GM21786 (cell line): ENCODE data around the gene LY6G5C.

Source experiments
- ATAC-seq: cut with Tn5 transposase; IDR thresholded peaks from one replicate; pipeline ENCODE4 v1.9.1; 2021; ENCODE audit not compliant: unreplicated experiment

Gene LY6G5C

GRCh38 chr6:31680226-31681134, at the start of gene LY6G5C:
LY6G5C (minus strand) TSS chr6:31681067; CDS start chr6:31680373, 694 bp downstream.
- ATAC-seq: no peak

- ATAC-seq: peak; percentile 40
These were observed 49.2 kb upstream of the LY6G5C start for GRCh38 chr6:31729979-31730630.

- ATAC-seq: peak; percentile 40
These were observed 48.7 kb upstream of the LY6G5C start for GRCh38 chr6:31729515-31729978.

- no peak for ATAC-seq
These were observed 48.1 kb upstream of the LY6G5C start, which contains the start of gene DDAH2 for GRCh38 chr6:31728767-31729514. DDAH2 (minus strand) TSS chr6:31729299; CDS start chr6:31729161, 138 bp downstream.

- ATAC-seq: no peak
These were observed 47.1 kb upstream of the LY6G5C start for GRCh38 chr6:31727717-31728671.

DNA sequence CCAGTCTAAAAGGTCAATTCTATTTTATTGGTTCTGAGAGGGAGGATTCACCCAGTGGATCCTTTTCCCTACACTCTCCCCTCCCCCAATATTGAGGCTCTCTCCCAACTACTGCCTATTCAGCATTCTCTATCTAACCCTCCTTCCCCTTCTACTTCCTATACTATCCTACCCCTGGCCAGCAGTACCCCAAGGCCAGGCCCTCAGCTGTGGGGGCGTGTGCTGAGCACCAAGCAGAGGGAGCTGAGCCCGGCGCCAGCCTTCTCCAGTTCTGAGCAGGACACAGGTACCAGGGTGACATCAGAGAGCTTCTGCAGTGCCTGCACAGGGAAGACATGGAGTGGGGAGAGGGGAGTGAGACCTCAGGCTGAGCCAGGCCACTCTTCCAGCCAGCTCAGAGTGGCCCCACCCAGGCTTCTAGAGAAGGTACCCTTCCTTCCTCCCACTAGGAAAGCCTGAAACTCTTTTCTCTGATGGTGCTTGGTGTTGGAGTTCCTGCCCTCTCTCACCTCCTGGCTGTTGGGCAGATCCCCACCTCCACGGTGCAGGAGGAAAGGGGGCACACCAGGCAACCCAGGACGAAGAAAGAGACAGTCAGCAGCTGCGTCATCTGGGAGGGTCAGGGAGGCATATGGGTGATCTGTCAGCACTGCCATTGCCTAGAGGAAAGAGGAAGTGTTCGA, 46.3 kb upstream of the LY6G5C start:
- peak; percentile 54 for ATAC-seq

- no peak for ATAC-seq
These were observed 44.9 kb upstream of the LY6G5C start for GRCh38 chr6:31725502-31726350.

- ATAC-seq: no peak
These were observed 43.3 kb upstream of the LY6G5C start for GRCh38 chr6:31723980-31724691.

GRCh38 chr6:31723245-31723979, 42.5 kb upstream of the LY6G5C start, which contains the start of gene MPIG6B:
MPIG6B (plus strand) TSS chr6:31723373; CDS start chr6:31723384, 11 bp downstream.
- no peak for ATAC-seq

DNA sequence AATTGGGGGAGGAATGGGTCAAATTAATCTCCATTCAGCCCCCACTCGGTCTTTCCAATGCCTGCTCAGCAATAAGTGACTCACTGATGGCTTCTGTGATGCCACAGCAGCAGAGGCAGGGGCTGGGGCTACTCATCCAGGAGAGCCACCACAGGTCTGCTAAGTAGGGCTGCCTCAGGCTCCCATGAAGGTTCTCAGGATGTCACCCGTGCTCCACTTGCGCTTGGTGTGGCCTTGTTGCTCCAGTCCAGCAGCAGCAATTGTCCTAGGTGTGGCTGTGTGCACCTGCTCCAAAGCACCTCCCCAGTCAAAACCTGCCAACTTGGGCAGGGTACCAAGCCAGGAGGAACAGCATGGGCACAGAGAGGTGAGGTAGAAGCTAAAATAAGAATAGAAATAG, 41.3 kb upstream of the LY6G5C start:
- no peak for ATAC-seq

- no peak for ATAC-seq
These were observed 40.6 kb upstream of the LY6G5C start, which contains the start of gene LY6G6C for GRCh38 chr6:31721351-31722020. LY6G6C (minus strand) TSS chr6:31721746; CDS start chr6:31721679, 67 bp downstream.

- no peak for ATAC-seq
These were observed 39.4 kb upstream of the LY6G5C start for GRCh38 chr6:31720196-31720770.

DNA sequence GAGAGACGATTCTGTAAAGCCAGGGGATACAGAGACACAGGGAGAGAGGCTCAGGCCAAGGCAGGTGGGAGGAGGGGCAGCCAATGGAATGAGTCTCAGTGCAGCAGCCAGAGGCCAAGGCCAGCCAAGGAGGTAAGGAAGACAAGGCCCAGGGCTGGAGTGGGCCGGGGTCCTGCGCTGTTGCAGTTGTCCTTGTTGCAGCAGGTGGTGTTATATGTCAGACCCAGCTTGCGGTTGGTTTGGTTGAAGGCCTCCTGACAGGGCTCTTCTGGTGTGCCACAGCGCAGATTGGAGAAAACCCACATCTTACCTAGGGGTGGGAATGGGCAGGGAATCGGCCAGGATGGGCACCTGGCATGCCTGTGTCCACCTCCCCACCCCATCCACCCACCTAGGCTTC, 38.1 kb upstream of the LY6G5C start:
- ATAC-seq: no peak

DNA sequence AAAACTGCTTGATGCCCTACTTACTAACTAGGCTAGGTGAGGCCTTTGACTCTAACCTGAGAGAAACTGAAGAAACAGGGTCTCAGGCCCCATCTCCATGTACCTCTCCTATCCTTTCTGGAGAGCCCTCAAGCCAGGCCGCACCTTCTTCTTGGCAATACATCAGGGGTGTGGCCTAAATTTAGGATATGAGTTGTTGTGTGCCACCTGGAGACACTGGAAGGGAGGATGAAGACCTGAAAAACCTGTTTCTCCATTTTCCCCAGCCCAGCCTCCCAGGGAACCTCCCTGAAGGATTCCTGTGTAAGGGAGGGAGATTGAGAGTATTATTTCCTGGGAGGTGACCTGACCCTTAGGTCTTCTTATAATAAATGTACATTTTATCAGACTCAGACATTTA, 37.4 kb upstream of the LY6G5C start:
- ATAC-seq: no peak

DNA sequence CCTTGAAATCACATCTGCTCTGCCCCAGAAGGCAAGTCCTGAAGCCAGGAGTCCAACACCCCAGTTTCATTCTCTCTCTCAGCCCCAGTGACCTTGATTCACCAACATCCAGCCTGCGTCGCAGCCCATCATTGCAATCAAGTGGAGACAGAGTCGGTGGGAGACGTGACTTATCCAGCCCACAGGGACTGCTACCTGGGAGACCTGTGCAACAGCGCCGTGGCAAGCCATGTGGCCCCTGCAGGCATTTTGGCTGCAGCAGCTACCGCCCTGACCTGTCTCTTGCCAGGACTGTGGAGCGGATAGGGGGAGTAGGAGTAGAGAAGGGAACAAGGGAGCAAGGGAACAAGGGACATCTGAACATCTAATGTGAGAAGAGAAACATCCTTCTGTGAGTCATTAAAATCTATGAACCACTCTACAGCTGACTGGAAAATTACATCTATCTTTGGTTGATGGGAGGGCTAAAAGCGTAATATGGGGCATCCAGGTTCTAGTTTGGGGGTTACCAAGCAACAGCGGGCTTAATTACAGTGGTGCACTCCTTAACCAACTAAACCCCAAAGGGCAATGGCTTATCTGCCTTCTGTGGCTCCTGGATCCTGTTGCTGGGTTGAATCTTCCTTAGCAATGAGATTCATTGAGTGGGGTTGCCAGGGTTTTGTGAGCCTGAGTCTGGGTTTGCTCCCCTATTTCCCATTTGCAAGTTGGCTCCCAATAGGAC, 36.8 kb upstream of the LY6G5C start:
- no peak for ATAC-seq
